Endothelial cell of umbilical vein (primary cell): Measurements from ENCODE around the gene QSER1.

Source experiments
- CTCF ChIP-seq, 2 donors: IDR thresholded peaks; 1 replicate in 1 of 2; 2 replicates in 1 of 2; pipeline ENCODE4 v1.5.1; 2011; ENCODE audit warnings: low read length in 2 of 2, mild to moderate bottlenecking in 2 of 2, moderate library complexity in 2 of 2, control low read depth in 1 of 2, inconsistent platforms in 1 of 2, low read depth in 1 of 2; ENCODE audit not compliant: insufficient read depth in 1 of 2; ENCODE audit errors: extremely low read depth in 1 of 2
- EZH2 ChIP-seq: IDR thresholded peaks from 2 replicates; pipeline ENCODE4 v1.6.1; 2012; ENCODE audit warnings: borderline replicate concordance, low read depth, mild to moderate bottlenecking, moderate library complexity, low read length, inconsistent platforms; ENCODE audit not compliant: severe bottlenecking
- MAX ChIP-seq: IDR thresholded peaks from 2 replicates; pipeline ENCODE4 v1.6.1; 2011; ENCODE audit not compliant: insufficient read depth, insufficient read length
- POLR2A ChIP-seq: IDR thresholded peaks from 2 replicates; pipeline ENCODE4 v1.6.1; 2012; ENCODE audit warnings: low read depth, mild to moderate bottlenecking, control low read depth, low read length

GRCh38 chr11:33017478-33017877, 124.9 kb downstream of the QSER1 start:
- TF ChIP-seq MAX (no peak), EZH2 (peak; percentile 27), POLR2A (no peak), CTCF (IDR thresholded peaks at IDR 0.05; ENCODE audit: extremely low read depth in 1 of 2, insufficient read depth in 1 of 2, low read depth in 1 of 2, low read length in 2 of 2) (no peak)
